MG63 (cell line): ENCODE measurements around the gene AP4M1. TPM values are rescaled to one million over a fixed set of nuclear protein-coding genes. Genes with fewer than 3 reads are reported as not detected.

Source experiments
- DNase-seq: peaks from one replicate; pipeline ENCODE4 v3.0.0-alpha.2; 2020
- H3K27me3 ChIP-seq: fragments of 250-450 bp; sonication (Bioruptor Pico); 2 replicates; pipeline ENCODE4 v1.5.1; 2020; ENCODE audit warnings: mild to moderate bottlenecking, moderate library complexity
- H3K36me3 ChIP-seq: fragments of 250-450 bp; sonication (Bioruptor Pico); 2 replicates; pipeline ENCODE4 v1.5.1; 2020; ENCODE audit warnings: mild to moderate bottlenecking, moderate library complexity
- H3K4me3 ChIP-seq: fragments of 250-450 bp; sonication (Bioruptor Pico); 2 replicates; pipeline ENCODE4 v1.5.1; 2020; ENCODE audit warnings: mild to moderate bottlenecking, moderate library complexity
- H3K9me3 ChIP-seq: fragments of 250-450 bp; sonication (Bioruptor Pico); 2 replicates; pipeline ENCODE4 v1.5.1; 2020; ENCODE audit warnings: mild to moderate bottlenecking, moderate library complexity
- total RNA-seq: library from RNA; depleted of rRNA; stranded (reverse); fragments of >200 nt; shearing (Covaris generic); gene quantifications from 2 replicates; pipeline ENCODE4 v1.2.3, GENCODE V29; 2014; ENCODE audit warnings: low replicate concordance

AP4M1 gene
- total RNA-seq, 1 experiment from 2014 or later: 28.4 TPM

- Histone ChIP-seq H3K4me3 (no peak overlapping the region), H3K27me3 (no peaks in the 10 kb centered on the region), H3K9me3 (no peaks in the 10 kb centered on the region), H3K36me3 (peaks cover 84% of the 10 kb centered on the region)
- DNase-seq: no peak
Observed at GRCh38 chr7:100095289-100095688, 6.2 kb upstream of the AP4M1 start.

- DNase-seq: no peak
- Histone ChIP-seq H3K27me3 (no peaks in the 10 kb centered on the region), H3K36me3 (peaks cover 81% of the 10 kb centered on the region), H3K9me3 (no peaks in the 10 kb centered on the region), H3K4me3 (no peak overlapping the region)
Observed at GRCh38 chr7:100095704-100096103, 5.7 kb upstream of the AP4M1 start.

GRCh38 chr7:100098913-100099312, 2.5 kb upstream of the AP4M1 start:
- Histone ChIP-seq H3K9me3 (no peaks in the 10 kb centered on the region), H3K27me3 (no peaks in the 10 kb centered on the region), H3K4me3 (no peak overlapping the region), H3K36me3 (peaks cover 57% of the 10 kb centered on the region)
- DNase-seq: no peak

GRCh38 chr7:100099452-100099851, 2.0 kb upstream of the AP4M1 start:
- H3K4me3 ChIP-seq: peak overlapping the region; percentile 84
- DNase-seq: no peak
- H3K9me3 ChIP-seq: no peaks in the 10 kb centered on the region
- H3K27me3 ChIP-seq: no peaks in the 10 kb centered on the region
- H3K36me3 ChIP-seq: peaks cover 53% of the 10 kb centered on the region

- Histone ChIP-seq H3K9me3 (no peaks in the 10 kb centered on the region), H3K36me3 (peaks cover 42% of the 10 kb centered on the region), H3K27me3 (no peaks in the 10 kb centered on the region), H3K4me3 (peak overlapping the region; percentile 84)
- peak; percentile 91 for DNase-seq
Observed at GRCh38 chr7:100100420-100101015, 925 bp upstream of the AP4M1 start.

- DNase-seq: no peak
- Histone ChIP-seq H3K4me3 (no peak overlapping the region), H3K27me3 (no peaks in the 10 kb centered on the region), H3K9me3 (no peaks in the 10 kb centered on the region), H3K36me3 (peaks cover 18% of the 10 kb centered on the region)
Observed at GRCh38 chr7:100102950-100103840, 1.8 kb downstream of the AP4M1 start.

- DNase-seq: no peak
- H3K36me3 ChIP-seq: no peaks in the 10 kb centered on the region; the same call in 1 of the 2 replicates
- no peak overlapping the region for H3K4me3 ChIP-seq
Observed at GRCh38 chr7:100105534-100105933, 4.1 kb downstream of the AP4M1 start.

GRCh38 chr7:100106633-100107032, 5.2 kb downstream of the AP4M1 start:
- no peak for DNase-seq
- H3K36me3 ChIP-seq: no peaks in the 10 kb centered on the region; the same call in 1 of the 2 replicates
- H3K4me3 ChIP-seq: no peak overlapping the region
- H3K27me3 ChIP-seq: no peaks in the 10 kb centered on the region
- no peaks in the 10 kb centered on the region for H3K9me3 ChIP-seq

More at GRCh38 chr7:100105534-100105933, 4.1 kb downstream of the AP4M1 start:
- no peaks in the 10 kb centered on the region for H3K27me3 ChIP-seq
- H3K9me3 ChIP-seq: no peaks in the 10 kb centered on the region

- no peak overlapping the region for H3K4me3 ChIP-seq
- H3K27me3 ChIP-seq: no peaks in the 10 kb centered on the region
- no peaks in the 10 kb centered on the region for H3K9me3 ChIP-seq
- DNase-seq: no peak
- H3K36me3 ChIP-seq: no peaks in the 10 kb centered on the region; the same call in 1 of the 2 replicates
Observed at GRCh38 chr7:100107125-100107737, 5.8 kb downstream of the AP4M1 start.

- Histone ChIP-seq H3K36me3 (no peaks in the 10 kb centered on the region; the same call in 1 of the 2 replicates), H3K4me3 (no peak overlapping the region), H3K27me3 (no peaks in the 10 kb centered on the region), H3K9me3 (no peaks in the 10 kb centered on the region)
- no peak for DNase-seq
Observed at GRCh38 chr7:100107890-100108289, 6.4 kb downstream of the AP4M1 start.

- Histone ChIP-seq H3K27me3 (no peaks in the 10 kb centered on the region), H3K36me3 (no peaks in the 10 kb centered on the region; the same call in 1 of the 2 replicates), H3K4me3 (no peak overlapping the region), H3K9me3 (no peaks in the 10 kb centered on the region)
- DNase-seq: no peak
Observed at GRCh38 chr7:100109521-100110163, 8.2 kb downstream of the AP4M1 start.

GRCh38 chr7:100111156-100111555, 9.7 kb downstream of the AP4M1 start:
- H3K4me3 ChIP-seq: no peak overlapping the region
- H3K27me3 ChIP-seq: no peaks in the 10 kb centered on the region
- H3K9me3 ChIP-seq: no peaks in the 10 kb centered on the region
- H3K36me3 ChIP-seq: no peaks in the 10 kb centered on the region; the same call in 1 of the 2 replicates
- DNase-seq: no peak

- Histone ChIP-seq H3K4me3 (no peak overlapping the region), H3K36me3 (no peaks in the 10 kb centered on the region; the same call in 1 of the 2 replicates), H3K9me3 (no peaks in the 10 kb centered on the region), H3K27me3 (no peaks in the 10 kb centered on the region)
- no peak for DNase-seq
Observed at GRCh38 chr7:100111914-100112313, 10.5 kb downstream of the AP4M1 start.

GRCh38 chr7:100115026-100115425, 13.6 kb downstream of the AP4M1 start:
- no peaks in the 10 kb centered on the region; the same call in 1 of the 2 replicates for H3K36me3 ChIP-seq
- no peak overlapping the region for H3K4me3 ChIP-seq

GRCh38 chr7:100118388-100119071, 17.1 kb downstream of the AP4M1 start:
- Histone ChIP-seq H3K4me3 (peak overlapping the region; percentile 78), H3K36me3 (no peaks in the 10 kb centered on the region), H3K27me3 (no peaks in the 10 kb centered on the region), H3K9me3 (no peaks in the 10 kb centered on the region)
- no peak for DNase-seq

More at GRCh38 chr7:100115026-100115425, 13.6 kb downstream of the AP4M1 start:
- Histone ChIP-seq H3K9me3 (no peaks in the 10 kb centered on the region), H3K27me3 (no peaks in the 10 kb centered on the region)
- DNase-seq: no peak
